ENCODE results near the gene UFD1. TPM values are rescaled to one million over a fixed set of nuclear protein-coding genes. Genes with fewer than 3 reads are reported as not detected.

Gene UFD1
- total and polyA plus RNA-seq, 8 donors: 3.8 to 86.6 (median 51.3) TPM

DNA sequence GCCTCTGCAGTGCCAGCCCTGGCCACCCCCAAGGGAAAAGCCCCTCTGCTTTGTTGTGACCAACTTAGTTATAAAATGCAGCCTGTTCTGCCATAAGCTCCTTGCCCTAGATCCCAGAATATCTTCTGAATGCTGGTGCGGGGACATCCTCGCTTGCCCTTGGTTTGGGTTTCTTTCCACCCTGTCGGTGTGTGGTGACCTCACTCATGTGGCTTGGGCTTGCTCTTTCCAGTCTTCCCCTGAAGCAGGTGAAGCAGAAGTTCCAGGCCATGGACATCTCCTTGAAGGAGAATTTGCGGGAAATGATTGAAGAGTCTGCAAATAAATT, 28.5 kb upstream of the UFD1 start:
- TF ChIP-seq POLR2A (IDR thresholded peaks at IDR 0.05) (no peak), POLR2AphosphoS5 (IDR thresholded peaks at IDR 0.05) (no peak), EP300 (IDR thresholded peaks at IDR 0.05) (no peak)
- TF ChIP-seq, protein P1, sequence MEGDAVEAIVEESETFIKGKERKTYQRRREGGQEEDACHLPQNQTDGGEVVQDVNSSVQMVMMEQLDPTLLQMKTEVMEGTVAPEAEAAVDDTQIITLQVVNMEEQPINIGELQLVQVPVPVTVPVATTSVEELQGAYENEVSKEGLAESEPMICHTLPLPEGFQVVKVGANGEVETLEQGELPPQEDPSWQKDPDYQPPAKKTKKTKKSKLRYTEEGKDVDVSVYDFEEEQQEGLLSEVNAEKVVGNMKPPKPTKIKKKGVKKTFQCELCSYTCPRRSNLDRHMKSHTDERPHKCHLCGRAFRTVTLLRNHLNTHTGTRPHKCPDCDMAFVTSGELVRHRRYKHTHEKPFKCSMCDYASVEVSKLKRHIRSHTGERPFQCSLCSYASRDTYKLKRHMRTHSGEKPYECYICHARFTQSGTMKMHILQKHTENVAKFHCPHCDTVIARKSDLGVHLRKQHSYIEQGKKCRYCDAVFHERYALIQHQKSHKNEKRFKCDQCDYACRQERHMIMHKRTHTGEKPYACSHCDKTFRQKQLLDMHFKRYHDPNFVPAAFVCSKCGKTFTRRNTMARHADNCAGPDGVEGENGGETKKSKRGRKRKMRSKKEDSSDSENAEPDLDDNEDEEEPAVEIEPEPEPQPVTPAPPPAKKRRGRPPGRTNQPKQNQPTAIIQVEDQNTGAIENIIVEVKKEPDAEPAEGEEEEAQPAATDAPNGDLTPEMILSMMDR (IDR thresholded peaks at IDR 0.05): no peak
- DNase-seq: no peak
- Histone ChIP-seq H3K9me3 (no peaks in the 10 kb centered on the region), H3K4me1 (no peaks in the 10 kb centered on the region), H3K27ac (no peak overlapping the region), H3K4me3 (no peak overlapping the region), H3K27me3 (no peaks in the 10 kb centered on the region), H3K36me3 (no peaks in the 10 kb centered on the region)
- intact Hi-C loops (cut with DNase I; ENCODE audit: low total_unique reads): no loop called here
- 94 to 100% (median 98%) methylated on average over 4 of the region's 4 CpGs for WGBS, 5 donors

DNA sequence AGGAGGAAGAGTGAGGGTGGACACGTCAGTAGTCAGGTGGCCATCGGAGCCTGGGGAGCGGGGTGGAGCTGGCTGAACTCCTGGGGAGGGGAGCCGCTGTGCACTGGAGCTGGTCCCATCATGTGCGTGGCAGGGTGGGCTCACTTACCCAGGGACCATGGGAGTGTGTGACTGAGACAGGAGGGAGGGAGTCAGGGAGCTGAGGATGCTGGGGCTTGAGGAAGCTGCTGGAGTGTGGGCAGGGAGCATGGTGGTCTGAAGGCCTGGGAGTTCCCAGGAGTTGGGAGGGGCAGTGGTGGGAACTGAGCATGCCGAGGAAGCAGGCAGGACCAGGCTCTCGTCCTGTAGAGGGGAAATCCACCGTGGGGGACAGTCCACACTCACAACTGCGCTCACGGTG, 27.2 kb upstream of the UFD1 start:
- no peak overlapping the region for H3K4me3 ChIP-seq
- TF ChIP-seq POLR2A (IDR thresholded peaks at IDR 0.05) (no peak), POLR2AphosphoS5 (IDR thresholded peaks at IDR 0.05) (no peak), EP300 (IDR thresholded peaks at IDR 0.05) (no peak)
- TF ChIP-seq, protein P1 (IDR thresholded peaks at IDR 0.05): no peak
- no peaks in the 10 kb centered on the region for H3K27me3 ChIP-seq
- no peak overlapping the region for H3K27ac ChIP-seq
- no peak for DNase-seq
- intact Hi-C loops (cut with DNase I; ENCODE audit: low total_unique reads): no loop called here
- no peaks in the 10 kb centered on the region for H3K9me3 ChIP-seq
- H3K36me3 ChIP-seq: no peaks in the 10 kb centered on the region
- WGBS, 5 donors: 82 to 89% (median 88%) methylated on average over 10 of the region's 10 CpGs
- H3K4me1 ChIP-seq: no peaks in the 10 kb centered on the region

DNA sequence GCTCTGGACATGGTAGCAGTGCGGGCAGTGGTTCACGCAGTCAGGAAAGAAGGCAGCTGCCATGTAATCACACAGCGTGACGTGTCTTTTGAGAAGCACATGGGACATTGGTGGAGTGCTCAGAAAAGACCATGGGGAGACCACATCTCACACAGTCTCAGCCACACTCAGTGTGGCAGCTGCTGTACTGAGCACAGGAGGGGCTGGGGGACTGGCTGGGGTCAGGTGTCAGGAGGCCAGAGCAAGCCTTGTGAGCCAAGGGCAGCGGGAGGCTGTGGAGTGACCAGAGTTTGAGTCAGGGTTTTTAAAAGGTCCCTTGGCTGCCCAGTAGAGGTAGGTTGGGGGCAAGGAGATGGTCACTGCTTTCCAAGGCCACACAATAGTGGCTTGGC, 26.7 kb upstream of the UFD1 start:
- DNase-seq: no peak
- Histone ChIP-seq H3K27ac (no peak overlapping the region), H3K27me3 (no peaks in the 10 kb centered on the region), H3K4me1 (no peaks in the 10 kb centered on the region), H3K4me3 (no peak overlapping the region), H3K9me3 (no peaks in the 10 kb centered on the region), H3K36me3 (no peaks in the 10 kb centered on the region)
- WGBS, 5 donors: 92 to 98% (median 96%) methylated on average over 4 to 5 of the region's 5 CpGs
- TF ChIP-seq POLR2A (IDR thresholded peaks at IDR 0.05) (no peak), POLR2AphosphoS5 (IDR thresholded peaks at IDR 0.05) (no peak), EP300 (IDR thresholded peaks at IDR 0.05) (no peak)
- TF ChIP-seq, protein P1 (IDR thresholded peaks at IDR 0.05): no peak
- intact Hi-C loops (cut with DNase I; ENCODE audit: low total_unique reads): no loop called here

GRCh38 chr22:19504900-19505734, 26.1 kb upstream of the UFD1 start:
- Histone ChIP-seq H3K27me3 (no peaks in the 10 kb centered on the region), H3K9me3 (no peaks in the 10 kb centered on the region), H3K4me3 (no peak overlapping the region), H3K36me3 (no peaks in the 10 kb centered on the region), H3K27ac (no peak overlapping the region), H3K4me1 (no peaks in the 10 kb centered on the region)
- DNase-seq: no peak
- intact Hi-C loops (cut with DNase I; ENCODE audit: low total_unique reads): no loop called here
- TF ChIP-seq, protein P1 (IDR thresholded peaks at IDR 0.05): no peak
- TF ChIP-seq POLR2AphosphoS5 (IDR thresholded peaks at IDR 0.05) (no peak), EP300 (IDR thresholded peaks at IDR 0.05) (no peak), POLR2A (IDR thresholded peaks at IDR 0.05) (no peak)
- WGBS, 5 donors: 89 to 94% (median 93%) methylated on average over 17 to 18 of the region's 18 CpGs
